ENCODE data around the gene HRNR.

Gene HRNR

GRCh38 chr1:152169366-152170025 is 54.5 kb downstream of the HRNR start:
- H3K4me1 ChIP-seq = peaks cover 36% of the 10 kb centered on the region
- no peak overlapping the region for H3K9ac ChIP-seq
- TF ChIP-seq Cebpa-rat (IDR thresholded peaks at IDR 0.05) = no peak
- no peak overlapping the region for H3K27ac ChIP-seq
- no peaks in the 10 kb centered on the region for H4K20me1 ChIP-seq
- no peaks in the 10 kb centered on the region for H3K9me3 ChIP-seq
- no peak overlapping the region for H3K4me3 ChIP-seq
- H3K4me2 ChIP-seq = no peak overlapping the region
- H3K27me3 ChIP-seq = no peaks in the 10 kb centered on the region
- H3K36me3 ChIP-seq = no peaks in the 10 kb centered on the region

- no peak overlapping the region for H3K27ac ChIP-seq
- TF ChIP-seq Cebpa-rat (IDR thresholded peaks at IDR 0.05) = no peak
- no peak overlapping the region for H3K4me2 ChIP-seq
Measured at GRCh38 chr1:152168535-152168868, 55.5 kb downstream of the HRNR start.

GRCh38 chr1:152167835-152168534 is 56.0 kb downstream of the HRNR start:
- Histone ChIP-seq H3K36me3 (no peaks in the 10 kb centered on the region), H3K9ac (no peak overlapping the region), H4K20me1 (no peaks in the 10 kb centered on the region), H3K4me3 (no peak overlapping the region), H3K4me2 (no peak overlapping the region), H3K27ac (no peak overlapping the region), H3K27me3 (no peaks in the 10 kb centered on the region), H3K4me1 (peaks cover 51% of the 10 kb centered on the region), H3K9me3 (no peaks in the 10 kb centered on the region)
- no peak for TF ChIP-seq Cebpa-rat (IDR thresholded peaks at IDR 0.05)

More at GRCh38 chr1:152168535-152168868, 55.5 kb downstream of the HRNR start:
- H3K9ac ChIP-seq = no peak overlapping the region
- H4K20me1 ChIP-seq = no peaks in the 10 kb centered on the region
- H3K4me3 ChIP-seq = no peak overlapping the region
- H3K27me3 ChIP-seq = no peaks in the 10 kb centered on the region
- H3K4me1 ChIP-seq = peaks cover 46% of the 10 kb centered on the region
- H3K36me3 ChIP-seq = no peaks in the 10 kb centered on the region
- H3K9me3 ChIP-seq = no peaks in the 10 kb centered on the region

- Histone ChIP-seq H3K36me3 (no peaks in the 10 kb centered on the region), H3K4me1 (peaks cover 56% of the 10 kb centered on the region)
- no peak for TF ChIP-seq Cebpa-rat (IDR thresholded peaks at IDR 0.05)
Measured at GRCh38 chr1:152166966-152167365, 57.0 kb downstream of the HRNR start.

GRCh38 chr1:152165286-152166077 is 58.5 kb downstream of the HRNR start:
- H3K27me3 ChIP-seq = no peaks in the 10 kb centered on the region
- H3K36me3 ChIP-seq = no peaks in the 10 kb centered on the region
- no peaks in the 10 kb centered on the region for H4K20me1 ChIP-seq
- no peaks in the 10 kb centered on the region for H3K9me3 ChIP-seq
- H3K4me1 ChIP-seq = peaks cover 56% of the 10 kb centered on the region
- peak overlapping the region; percentile 11 for H3K4me3 ChIP-seq
- H3K27ac ChIP-seq = peak overlapping the region; percentile 38
- TF ChIP-seq Cebpa-rat (IDR thresholded peaks at IDR 0.05) = no peak
- H3K4me2 ChIP-seq = peak overlapping the region; percentile 70
- no peak overlapping the region for H3K9ac ChIP-seq

More at GRCh38 chr1:152166966-152167365, 57.0 kb downstream of the HRNR start:
- H3K4me2 ChIP-seq = peak overlapping the region; percentile 4; the same call in 1 of the 2 replicates
- no peaks in the 10 kb centered on the region for H3K9me3 ChIP-seq
- H4K20me1 ChIP-seq = no peaks in the 10 kb centered on the region
- H3K27me3 ChIP-seq = no peaks in the 10 kb centered on the region
- no peak overlapping the region for H3K9ac ChIP-seq
- no peak overlapping the region for H3K27ac ChIP-seq
- H3K4me3 ChIP-seq = no peak overlapping the region

GRCh38 chr1:152164517-152165136 is 59.4 kb downstream of the HRNR start:
- Histone ChIP-seq H3K4me2 (peak overlapping the region; percentile 70), H3K27ac (peak overlapping the region; percentile 38; the same call in 1 of the 2 replicates), H3K9ac (no peak overlapping the region)

GRCh38 chr1:152162792-152163463 is 61.1 kb downstream of the HRNR start:
- Histone ChIP-seq H3K9me3 (no peaks in the 10 kb centered on the region), H4K20me1 (no peaks in the 10 kb centered on the region), H3K4me1 (peaks cover 53% of the 10 kb centered on the region), H3K36me3 (no peaks in the 10 kb centered on the region), H3K4me2 (peak overlapping the region; percentile 70), H3K27me3 (no peaks in the 10 kb centered on the region), H3K4me3 (no peak overlapping the region), H3K27ac (no peak overlapping the region), H3K9ac (no peak overlapping the region)
- TF ChIP-seq Cebpa-rat (IDR thresholded peaks at IDR 0.05) = no peak

More at GRCh38 chr1:152164517-152165136, 59.4 kb downstream of the HRNR start:
- H3K4me1 ChIP-seq = peaks cover 56% of the 10 kb centered on the region
- no peaks in the 10 kb centered on the region for H3K27me3 ChIP-seq
- no peaks in the 10 kb centered on the region for H4K20me1 ChIP-seq
- H3K4me3 ChIP-seq = 0 out of 2 replicates have a peak overlapping the region, but pooled peaks have one; percentile 11
- no peaks in the 10 kb centered on the region for H3K36me3 ChIP-seq
- TF ChIP-seq Cebpa-rat (IDR thresholded peaks at IDR 0.05) = peak; percentile 71; the same call in 1 of the 2 replicates
- no peaks in the 10 kb centered on the region for H3K9me3 ChIP-seq

Data from BLaER1 (cell line).